ENCODE measurements around the gene SULT1C3. TPM values are rescaled to one million over a fixed set of nuclear protein-coding genes. Genes with fewer than 3 reads are reported as not detected.

The SULT1C3 gene
- total and polyA plus RNA-seq, 2 of the 13 experiments (the other 11 are each of a cell fraction or from before 2014, with no cell fraction given), result not detected

DNA sequence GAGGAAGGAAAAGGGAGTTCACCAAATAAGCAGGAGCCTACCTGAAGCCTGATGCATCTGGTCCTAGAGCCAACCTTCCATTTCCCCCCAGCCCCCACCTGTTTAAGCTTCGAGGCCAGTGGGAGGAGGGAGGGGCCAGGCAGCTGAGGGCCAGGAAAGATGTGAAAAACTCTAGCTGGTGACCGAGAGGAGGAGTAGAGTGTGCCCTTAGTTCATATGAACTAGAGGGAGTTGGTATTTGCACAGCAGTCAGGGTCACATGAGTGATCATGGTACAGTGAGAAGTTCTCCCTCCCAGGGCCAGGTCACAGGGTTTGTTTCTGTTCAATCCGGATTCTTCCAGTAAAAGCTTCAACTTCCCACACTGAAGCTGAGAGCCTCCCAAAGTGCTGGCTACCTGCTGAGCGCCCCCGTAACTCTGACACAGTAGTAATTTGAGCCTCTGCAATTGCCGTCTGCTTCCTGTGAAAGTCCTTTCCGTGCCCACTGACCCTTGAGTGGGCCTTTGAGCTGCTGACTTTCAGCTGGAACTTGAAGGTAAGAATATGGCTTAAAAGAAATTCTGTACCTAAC, 48.9 kb downstream of the SULT1C3 start, which contains the start of gene SULT1C2 (continued):
- TF ChIP-seq ZNF263 (CRISPR knock-in tag; IDR thresholded peaks at IDR 0.05) (peak; percentile 72), ZNF720 (CRISPR knock-in tag; IDR thresholded peaks at IDR 0.05) (no peak), POLR2G (IDR thresholded peaks at IDR 0.05; ENCODE audit: low read depth, low read length) (0 out of 2 replicates have a peak, but pooled peaks have one; percentile 26), DPF2 (CRISPR knock-in tag; IDR thresholded peaks at IDR 0.05; ENCODE audit: borderline replicate concordance, low read depth) (0 out of 2 replicates have a peak, but pooled peaks have one; percentile 23), ELF3 (CRISPR knock-in tag; IDR thresholded peaks at IDR 0.05) (0 out of 2 replicates have a peak, but pooled peaks have one; percentile 34), MIER3 (CRISPR knock-in tag; IDR thresholded peaks at IDR 0.05; ENCODE audit: borderline replicate concordance) (peak; percentile 43; the same call in 1 of the 2 replicates), HOXA9 (CRISPR knock-in tag; IDR thresholded peaks at IDR 0.05; ENCODE audit: borderline replicate concordance) (no peak), IRF2 (CRISPR knock-in tag; IDR thresholded peaks at IDR 0.05) (peak; percentile 52; the same call in 1 of the 2 replicates), ZBTB21 (CRISPR knock-in tag; IDR thresholded peaks at IDR 0.05) (no peak), HDAC1 (CRISPR knock-in tag; IDR thresholded peaks at IDR 0.05) (0 out of 2 replicates have a peak, but pooled peaks have one; percentile 35), SAP130 (CRISPR knock-in tag; IDR thresholded peaks at IDR 0.05; ENCODE audit: low read depth) (peak; percentile 37; the same call in 1 of the 2 replicates), PTBP1 (IDR thresholded peaks at IDR 0.05; ENCODE audit: low read depth, low read length, poor library complexity, severe bottlenecking) (no peak), ZSCAN25 (CRISPR knock-in tag; IDR thresholded peaks at IDR 0.05) (no peak), ARHGAP35 (CRISPR knock-in tag; IDR thresholded peaks at IDR 0.05; ENCODE audit: borderline replicate concordance) (no peak)
- TF ChIP-seq, protein P1, sequence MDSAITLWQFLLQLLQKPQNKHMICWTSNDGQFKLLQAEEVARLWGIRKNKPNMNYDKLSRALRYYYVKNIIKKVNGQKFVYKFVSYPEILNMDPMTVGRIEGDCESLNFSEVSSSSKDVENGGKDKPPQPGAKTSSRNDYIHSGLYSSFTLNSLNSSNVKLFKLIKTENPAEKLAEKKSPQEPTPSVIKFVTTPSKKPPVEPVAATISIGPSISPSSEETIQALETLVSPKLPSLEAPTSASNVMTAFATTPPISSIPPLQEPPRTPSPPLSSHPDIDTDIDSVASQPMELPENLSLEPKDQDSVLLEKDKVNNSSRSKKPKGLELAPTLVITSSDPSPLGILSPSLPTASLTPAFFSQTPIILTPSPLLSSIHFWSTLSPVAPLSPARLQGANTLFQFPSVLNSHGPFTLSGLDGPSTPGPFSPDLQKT (CRISPR knock-in tag; IDR thresholded peaks at IDR 0.05; ENCODE audit: borderline replicate concordance), result no peak
- TF ChIP-seq, protein P2, sequence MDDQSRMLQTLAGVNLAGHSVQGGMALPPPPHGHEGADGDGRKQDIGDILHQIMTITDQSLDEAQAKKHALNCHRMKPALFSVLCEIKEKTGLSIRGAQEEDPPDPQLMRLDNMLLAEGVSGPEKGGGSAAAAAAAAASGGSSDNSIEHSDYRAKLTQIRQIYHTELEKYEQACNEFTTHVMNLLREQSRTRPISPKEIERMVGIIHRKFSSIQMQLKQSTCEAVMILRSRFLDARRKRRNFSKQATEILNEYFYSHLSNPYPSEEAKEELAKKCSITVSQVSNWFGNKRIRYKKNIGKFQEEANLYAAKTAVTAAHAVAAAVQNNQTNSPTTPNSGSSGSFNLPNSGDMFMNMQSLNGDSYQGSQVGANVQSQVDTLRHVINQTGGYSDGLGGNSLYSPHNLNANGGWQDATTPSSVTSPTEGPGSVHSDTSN (CRISPR knock-in tag; IDR thresholded peaks at IDR 0.05; ENCODE audit: borderline replicate concordance), result no peak
- TF ChIP-seq, protein P3, sequence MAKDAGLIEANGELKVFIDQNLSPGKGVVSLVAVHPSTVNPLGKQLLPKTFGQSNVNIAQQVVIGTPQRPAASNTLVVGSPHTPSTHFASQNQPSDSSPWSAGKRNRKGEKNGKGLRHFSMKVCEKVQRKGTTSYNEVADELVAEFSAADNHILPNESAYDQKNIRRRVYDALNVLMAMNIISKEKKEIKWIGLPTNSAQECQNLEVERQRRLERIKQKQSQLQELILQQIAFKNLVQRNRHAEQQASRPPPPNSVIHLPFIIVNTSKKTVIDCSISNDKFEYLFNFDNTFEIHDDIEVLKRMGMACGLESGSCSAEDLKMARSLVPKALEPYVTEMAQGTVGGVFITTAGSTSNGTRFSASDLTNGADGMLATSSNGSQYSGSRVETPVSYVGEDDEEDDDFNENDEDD (CRISPR knock-in tag; IDR thresholded peaks at IDR 0.05; ENCODE audit: borderline replicate concordance), result peak; percentile 61; the same call in 1 of the 2 replicates
- TF ChIP-seq, protein P4, sequence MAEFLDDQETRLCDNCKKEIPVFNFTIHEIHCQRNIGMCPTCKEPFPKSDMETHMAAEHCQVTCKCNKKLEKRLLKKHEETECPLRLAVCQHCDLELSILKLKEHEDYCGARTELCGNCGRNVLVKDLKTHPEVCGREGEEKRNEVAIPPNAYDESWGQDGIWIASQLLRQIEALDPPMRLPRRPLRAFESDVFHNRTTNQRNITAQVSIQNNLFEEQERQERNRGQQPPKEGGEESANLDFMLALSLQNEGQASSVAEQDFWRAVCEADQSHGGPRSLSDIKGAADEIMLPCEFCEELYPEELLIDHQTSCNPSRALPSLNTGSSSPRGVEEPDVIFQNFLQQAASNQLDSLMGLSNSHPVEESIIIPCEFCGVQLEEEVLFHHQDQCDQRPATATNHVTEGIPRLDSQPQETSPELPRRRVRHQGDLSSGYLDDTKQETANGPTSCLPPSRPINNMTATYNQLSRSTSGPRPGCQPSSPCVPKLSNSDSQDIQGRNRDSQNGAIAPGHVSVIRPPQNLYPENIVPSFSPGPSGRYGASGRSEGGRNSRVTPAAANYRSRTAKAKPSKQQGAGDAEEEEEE (CRISPR knock-in tag; IDR thresholded peaks at IDR 0.05; ENCODE audit: borderline replicate concordance), result no peak
- TF ChIP-seq, protein P5, sequence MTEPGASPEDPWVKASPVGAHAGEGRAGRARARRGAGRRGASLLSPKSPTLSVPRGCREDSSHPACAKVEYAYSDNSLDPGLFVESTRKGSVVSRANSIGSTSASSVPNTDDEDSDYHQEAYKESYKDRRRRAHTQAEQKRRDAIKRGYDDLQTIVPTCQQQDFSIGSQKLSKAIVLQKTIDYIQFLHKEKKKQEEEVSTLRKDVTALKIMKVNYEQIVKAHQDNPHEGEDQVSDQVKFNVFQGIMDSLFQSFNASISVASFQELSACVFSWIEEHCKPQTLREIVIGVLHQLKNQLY (CRISPR knock-in tag; IDR thresholded peaks at IDR 0.05), result 0 out of 2 replicates have a peak, but pooled peaks have one; percentile 41
- TF ChIP-seq, protein P6, sequence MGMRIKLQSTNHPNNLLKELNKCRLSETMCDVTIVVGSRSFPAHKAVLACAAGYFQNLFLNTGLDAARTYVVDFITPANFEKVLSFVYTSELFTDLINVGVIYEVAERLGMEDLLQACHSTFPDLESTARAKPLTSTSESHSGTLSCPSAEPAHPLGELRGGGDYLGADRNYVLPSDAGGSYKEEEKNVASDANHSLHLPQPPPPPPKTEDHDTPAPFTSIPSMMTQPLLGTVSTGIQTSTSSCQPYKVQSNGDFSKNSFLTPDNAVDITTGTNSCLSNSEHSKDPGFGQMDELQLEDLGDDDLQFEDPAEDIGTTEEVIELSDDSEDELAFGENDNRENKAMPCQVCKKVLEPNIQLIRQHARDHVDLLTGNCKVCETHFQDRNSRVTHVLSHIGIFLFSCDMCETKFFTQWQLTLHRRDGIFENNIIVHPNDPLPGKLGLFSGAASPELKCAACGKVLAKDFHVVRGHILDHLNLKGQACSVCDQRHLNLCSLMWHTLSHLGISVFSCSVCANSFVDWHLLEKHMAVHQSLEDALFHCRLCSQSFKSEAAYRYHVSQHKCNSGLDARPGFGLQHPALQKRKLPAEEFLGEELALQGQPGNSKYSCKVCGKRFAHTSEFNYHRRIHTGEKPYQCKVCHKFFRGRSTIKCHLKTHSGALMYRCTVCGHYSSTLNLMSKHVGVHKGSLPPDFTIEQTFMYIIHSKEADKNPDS (CRISPR knock-in tag; IDR thresholded peaks at IDR 0.05), result no peak

Measured in HepG2 (cell line).